Transverse colon (tissue), 4 donors: Measurements from ENCODE around the gene FLOT1.

Experiments
- CTCF ChIP-seq, 5 experiments: fragments of 200-600 bp in 3 of 5; fragments of 450-650 bp in 2 of 5; sonication (generic) in 3 of 5; IDR thresholded peaks; 1 replicate in 2 of 5; 2 replicates in 3 of 5; pipeline ENCODE4 v1.5.1; 2016 to 2017; ENCODE audit warnings: antibody characterized with exemption in 5 of 5, inconsistent platforms in 3 of 5, mild to moderate bottlenecking in 2 of 5, moderate library complexity in 1 of 5
- POLR2A ChIP-seq: fragments of 450-650 bp; IDR thresholded peaks from one replicate; pipeline ENCODE4 v1.6.1; 2016; ENCODE audit warnings: antibody characterized with exemption, mild to moderate bottlenecking, moderate library complexity
- POLR2AphosphoS5 ChIP-seq, 3 donors: sonication (generic); formaldehyde crosslinking; IDR thresholded peaks; one replicate each; pipeline ENCODE4 v1.6.1; 2016; ENCODE audit warnings: antibody characterized with exemption in 3 of 3

- no peak for TF ChIP-seq CTCF (IDR thresholded peaks at IDR 0.05)
- TF ChIP-seq POLR2AphosphoS5 (IDR thresholded peaks at IDR 0.05) = peak in 1 of 3 donors; percentile 32
- TF ChIP-seq POLR2A = no peak
Measured at GRCh38 chr6:30720738-30721197, 21.7 kb downstream of the FLOT1 start.
